ENCODE data around the gene FHIT. TPM values are rescaled to one million over a fixed set of nuclear protein-coding genes. Genes with fewer than 3 reads are reported as not detected.

Gene FHIT
- total RNA-seq, 4 donors from 2014 or later: 1.6 to 12.9 (median 7.8) TPM

GRCh38 chr3:59777667-59778077 is 1473.6 kb downstream of the FHIT start:
- no peak for DNase-seq (ENCODE audit: low spot score in 2 of 2)
- TF ChIP-seq POLR2A (IDR thresholded peaks at IDR 0.05): no peak
- no peak for TF ChIP-seq CTCF (IDR thresholded peaks at IDR 0.05)
- no peak for TF ChIP-seq EP300 (IDR thresholded peaks at IDR 0.05)
- no peaks in the 10 kb centered on the region for H3K27me3 ChIP-seq
- H3K4me1 ChIP-seq: peaks cover 0 to 11% (median 0%) of the 10 kb centered on the region in 4 donors
- no peaks in the 10 kb centered on the region for H3K9me3 ChIP-seq
- no peak overlapping the region for H3K4me3 ChIP-seq
- WGBS, 2 donors: 79 to 80% methylated on average over 3 of the region's 3 CpGs
- H3K27ac ChIP-seq: no peak overlapping the region
- no peaks in the 10 kb centered on the region for H3K36me3 ChIP-seq

GRCh38 chr3:59777066-59777465 is 1474.2 kb downstream of the FHIT start:
- no peak overlapping the region for H3K27ac ChIP-seq

GRCh38 chr3:59775761-59776325 is 1475.4 kb downstream of the FHIT start:
- H3K36me3 ChIP-seq: no peaks in the 10 kb centered on the region
- no peaks in the 10 kb centered on the region for H3K27me3 ChIP-seq
- H3K4me3 ChIP-seq: no peak overlapping the region
- H3K9me3 ChIP-seq: no peaks in the 10 kb centered on the region
- H3K27ac ChIP-seq: no peak overlapping the region
- H3K4me1 ChIP-seq: peaks cover 0 to 11% (median 0%) of the 10 kb centered on the region in 4 donors
- WGBS, 2 donors: 82 to 86% methylated on average over 7 of the region's 7 CpGs
- TF ChIP-seq CTCF (IDR thresholded peaks at IDR 0.05) (no peak), EP300 (IDR thresholded peaks at IDR 0.05) (no peak), POLR2A (IDR thresholded peaks at IDR 0.05) (no peak)
- no peak for DNase-seq (ENCODE audit: low spot score in 2 of 2)

More at GRCh38 chr3:59777066-59777465, 1474.2 kb downstream of the FHIT start:
- no peaks in the 10 kb centered on the region for H3K36me3 ChIP-seq
- no peak for TF ChIP-seq POLR2A (IDR thresholded peaks at IDR 0.05)
- no peak for TF ChIP-seq EP300 (IDR thresholded peaks at IDR 0.05)
- no peaks in the 10 kb centered on the region for H3K27me3 ChIP-seq
- H3K4me3 ChIP-seq: no peak overlapping the region
- DNase-seq (ENCODE audit: low spot score in 2 of 2): no peak
- WGBS, 2 donors: 84 to 88% methylated on average over 7 of the region's 7 CpGs
- H3K9me3 ChIP-seq: no peaks in the 10 kb centered on the region
- H3K4me1 ChIP-seq: peaks cover 0 to 11% (median 0%) of the 10 kb centered on the region in 4 donors

- WGBS, 2 donors: 54 to 68% methylated on average over 6 of the region's 6 CpGs
- Histone ChIP-seq H3K4me1 (peaks cover 0 to 11% (median 0%) of the 10 kb centered on the region in 4 donors), H3K27ac (peak overlapping the region in 1 of 4 donors; percentile 46), H3K4me3 (no peak overlapping the region), H3K36me3 (no peaks in the 10 kb centered on the region), H3K27me3 (no peaks in the 10 kb centered on the region), H3K9me3 (no peaks in the 10 kb centered on the region)
- DNase-seq (ENCODE audit: low spot score in 2 of 2): no peak
- no peak for TF ChIP-seq CTCF (IDR thresholded peaks at IDR 0.05)
- TF ChIP-seq EP300 (IDR thresholded peaks at IDR 0.05): no peak
- TF ChIP-seq POLR2A (IDR thresholded peaks at IDR 0.05): no peak
Measured at GRCh38 chr3:59775106-59775505, 1476.1 kb downstream of the FHIT start.

GRCh38 chr3:59774634-59775033 is 1476.6 kb downstream of the FHIT start:
- TF ChIP-seq EP300 (IDR thresholded peaks at IDR 0.05) (peak in 1 of 2 donors; percentile 11), CTCF (IDR thresholded peaks at IDR 0.05) (no peak)
- WGBS, 2 donors: 32 to 50% methylated on average over 6 of the region's 6 CpGs
- Histone ChIP-seq H3K27ac (peak overlapping the region in 1 of 4 donors; percentile 46), H3K4me1 (peaks cover 0 to 11% (median 0%) of the 10 kb centered on the region in 4 donors), H3K9me3 (no peaks in the 10 kb centered on the region), H3K36me3 (no peaks in the 10 kb centered on the region), H3K27me3 (no peaks in the 10 kb centered on the region), H3K4me3 (no peak overlapping the region)
- DNase-seq (ENCODE audit: low spot score in 2 of 2): peak in 1 of 2 donors; percentile 10
